Kidney epithelial cell (primary cell): ENCODE measurements around the gene KLHL25. TPM values are rescaled to one million over a fixed set of nuclear protein-coding genes. Genes with fewer than 3 reads are reported as not detected.

Source experiments
- DNase-seq: peaks from one replicate; pipeline ENCODE4 v3.0.0-alpha.2; 2010; ENCODE audit warnings: low read depth
- H3K27me3 ChIP-seq: 2 replicates; pipeline ENCODE4 v1.6.0; 2011; ENCODE audit warnings: low read length; ENCODE audit not compliant: control insufficient read depth, insufficient read depth
- H3K36me3 ChIP-seq: 2 replicates; pipeline ENCODE4 v1.5.1; 2011; ENCODE audit warnings: low read length; ENCODE audit not compliant: control insufficient read depth, insufficient read depth
- H3K4me3 ChIP-seq: 2 replicates; pipeline ENCODE4 v1.5.1; 2011; ENCODE audit warnings: low read depth, mild to moderate bottlenecking, control low read depth, low read length
- total RNA-seq: library from RNA; depleted of rRNA; stranded (reverse); fragments of >200 nt; gene quantifications from 2 replicates; pipeline ENCODE4 v1.2.3, GENCODE V29; 2015
- TF ChIP-seq, protein P1 (sequence below): IDR thresholded peaks from 2 replicates; pipeline ENCODE4 v1.5.1; 2011; ENCODE audit warnings: mild to moderate bottlenecking, moderate library complexity, low read length, control low read depth, inconsistent platforms; ENCODE audit not compliant: insufficient read depth, poor library complexity, severe bottlenecking

The KLHL25 gene
- total RNA-seq, 1 donor from 2014 or later: 14.8 TPM

DNA sequence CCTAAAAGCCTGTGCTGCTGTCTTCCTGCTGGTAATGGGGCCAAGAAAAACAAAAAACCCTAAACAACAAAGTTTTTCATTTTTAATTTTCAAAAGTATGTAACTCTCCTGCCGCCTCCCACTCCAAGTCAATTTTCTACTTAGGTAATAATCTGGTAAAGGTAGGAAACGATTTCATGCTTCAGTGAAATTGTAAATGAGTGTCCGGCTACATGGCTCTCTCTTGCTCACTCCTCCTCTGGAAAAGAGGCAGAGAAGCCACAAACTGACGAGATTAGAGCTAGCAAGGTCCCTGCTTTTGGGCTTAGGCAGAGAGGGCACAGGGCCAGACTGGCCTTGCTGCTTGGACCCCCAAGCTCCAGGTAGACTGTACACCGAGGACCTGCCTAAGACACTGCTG is 23.5 kb downstream of the KLHL25 start:
- TF ChIP-seq, protein P1, sequence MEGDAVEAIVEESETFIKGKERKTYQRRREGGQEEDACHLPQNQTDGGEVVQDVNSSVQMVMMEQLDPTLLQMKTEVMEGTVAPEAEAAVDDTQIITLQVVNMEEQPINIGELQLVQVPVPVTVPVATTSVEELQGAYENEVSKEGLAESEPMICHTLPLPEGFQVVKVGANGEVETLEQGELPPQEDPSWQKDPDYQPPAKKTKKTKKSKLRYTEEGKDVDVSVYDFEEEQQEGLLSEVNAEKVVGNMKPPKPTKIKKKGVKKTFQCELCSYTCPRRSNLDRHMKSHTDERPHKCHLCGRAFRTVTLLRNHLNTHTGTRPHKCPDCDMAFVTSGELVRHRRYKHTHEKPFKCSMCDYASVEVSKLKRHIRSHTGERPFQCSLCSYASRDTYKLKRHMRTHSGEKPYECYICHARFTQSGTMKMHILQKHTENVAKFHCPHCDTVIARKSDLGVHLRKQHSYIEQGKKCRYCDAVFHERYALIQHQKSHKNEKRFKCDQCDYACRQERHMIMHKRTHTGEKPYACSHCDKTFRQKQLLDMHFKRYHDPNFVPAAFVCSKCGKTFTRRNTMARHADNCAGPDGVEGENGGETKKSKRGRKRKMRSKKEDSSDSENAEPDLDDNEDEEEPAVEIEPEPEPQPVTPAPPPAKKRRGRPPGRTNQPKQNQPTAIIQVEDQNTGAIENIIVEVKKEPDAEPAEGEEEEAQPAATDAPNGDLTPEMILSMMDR: no peak
- Histone ChIP-seq H3K27me3 (no peaks in the 10 kb centered on the region), H3K4me3 (no peak overlapping the region), H3K36me3 (no peaks in the 10 kb centered on the region)
- DNase-seq: no peak

DNA sequence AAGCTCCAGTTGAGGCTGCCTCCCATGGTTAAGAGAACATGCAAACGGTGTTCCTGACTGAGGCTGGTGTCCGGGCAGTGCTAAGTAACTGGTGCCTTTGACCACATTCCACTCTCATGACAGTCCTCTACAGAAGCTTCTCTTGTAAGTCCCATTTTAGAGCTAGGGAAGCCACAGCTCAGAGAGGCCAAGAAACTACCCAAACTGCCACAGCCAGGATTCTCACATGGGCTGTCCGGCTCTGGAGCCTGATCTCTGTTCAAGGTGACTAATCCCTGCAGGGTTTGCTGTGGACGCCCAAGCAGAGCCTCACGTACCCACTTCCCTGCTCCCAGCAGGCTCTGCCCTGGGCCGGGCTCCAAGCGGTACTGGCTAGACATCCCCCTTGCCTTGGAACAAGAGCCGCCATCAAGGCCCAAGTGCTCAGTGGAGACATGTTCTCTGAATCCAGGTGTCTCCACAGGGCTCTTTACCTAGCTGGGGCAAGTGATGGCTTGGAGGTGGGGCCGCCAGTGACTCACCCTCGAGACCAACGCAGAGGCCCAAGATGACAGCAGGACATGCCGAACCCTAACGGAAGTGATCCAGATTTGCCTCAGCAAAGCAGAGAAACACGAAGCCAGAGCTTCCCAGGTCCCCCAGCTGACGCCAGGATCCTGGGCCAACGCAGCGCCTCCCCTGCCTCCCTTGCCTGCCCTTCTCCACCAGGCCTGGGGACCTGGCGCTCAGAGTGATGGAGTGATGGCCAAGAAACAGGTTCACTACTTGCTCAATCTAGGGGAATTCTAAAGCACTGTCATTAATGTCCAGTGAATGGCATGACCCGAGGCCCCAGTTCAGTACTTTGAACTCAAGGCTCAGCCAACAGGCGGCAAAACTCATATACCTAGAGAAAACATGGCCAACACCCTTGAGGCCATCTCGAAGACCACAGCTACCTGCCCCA is 24.4 kb downstream of the KLHL25 start:
- no peaks in the 10 kb centered on the region for H3K27me3 ChIP-seq
- no peak for DNase-seq
- H3K36me3 ChIP-seq: no peaks in the 10 kb centered on the region
- H3K4me3 ChIP-seq: no peak overlapping the region
- TF ChIP-seq, protein P1: no peak

DNA sequence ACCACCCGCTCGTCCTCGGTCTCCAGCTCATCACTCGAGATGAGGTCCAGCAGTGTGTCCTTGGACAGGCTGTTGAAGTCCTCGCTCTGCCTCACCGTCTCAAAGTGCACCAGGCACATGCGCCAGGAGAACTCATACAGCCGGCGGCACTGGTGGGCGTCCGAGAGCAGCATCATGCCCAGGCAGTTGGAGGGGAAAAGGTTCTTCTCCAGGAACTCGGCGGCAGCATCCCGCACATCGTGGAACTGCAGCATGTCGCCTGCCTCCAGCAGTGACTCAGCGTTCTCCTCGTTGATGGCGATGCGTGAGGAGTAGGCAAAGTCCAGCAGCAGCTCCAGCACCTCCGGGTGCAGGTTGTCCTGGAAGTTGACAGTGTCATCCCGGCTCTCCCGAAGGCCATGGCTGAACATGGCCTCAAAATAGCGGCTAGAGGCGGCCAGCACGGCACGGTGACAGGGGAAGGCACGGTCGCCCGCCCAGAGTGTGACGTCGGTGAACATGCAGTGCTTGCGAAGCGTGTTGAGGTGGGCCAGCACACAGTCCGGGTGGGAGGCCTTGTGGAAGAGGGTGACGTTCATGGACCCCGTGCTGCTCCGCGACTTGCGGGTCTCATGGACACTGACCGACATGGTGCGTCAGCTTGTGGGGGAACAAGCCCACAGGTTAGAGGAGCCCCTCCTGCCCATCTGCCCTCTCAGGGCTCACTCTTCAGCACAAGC is 25.4 kb downstream of the KLHL25 start:
- TF ChIP-seq, protein P1: no peak
- H3K27me3 ChIP-seq: no peaks in the 10 kb centered on the region
- no peaks in the 10 kb centered on the region for H3K36me3 ChIP-seq
- no peak overlapping the region for H3K4me3 ChIP-seq
- DNase-seq: no peak

DNA sequence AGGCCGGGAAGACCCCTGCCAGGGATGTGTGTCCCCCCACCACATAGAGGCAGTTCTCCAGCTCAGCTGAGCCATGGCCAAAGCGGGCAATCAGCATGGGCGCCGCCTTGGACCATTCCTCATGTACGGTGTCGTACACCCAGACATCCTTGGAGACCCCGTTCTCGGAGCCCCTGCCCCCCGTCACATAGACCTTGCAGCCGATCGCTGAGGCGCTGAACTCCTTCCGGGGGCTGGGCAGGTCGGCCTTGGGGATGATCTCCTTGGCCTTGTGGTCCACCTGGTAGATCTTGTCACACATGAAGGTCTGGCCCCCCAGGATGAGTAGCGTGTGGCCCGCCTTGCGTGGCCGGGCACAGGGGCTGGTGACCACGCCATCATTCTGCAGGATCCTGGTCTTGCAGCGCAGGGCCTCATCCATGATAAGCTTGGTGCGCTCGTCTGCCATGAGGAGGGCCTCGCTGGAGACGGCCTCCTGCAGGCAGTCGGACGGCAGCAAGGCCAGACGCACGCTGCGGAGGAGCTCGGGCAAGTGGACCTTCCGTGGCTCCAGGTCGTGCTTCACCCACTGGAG is 26.0 kb downstream of the KLHL25 start:
- Histone ChIP-seq H3K36me3 (no peaks in the 10 kb centered on the region), H3K27me3 (no peaks in the 10 kb centered on the region), H3K4me3 (no peak overlapping the region)
- TF ChIP-seq, protein P1: no peak
- no peak for DNase-seq

DNA sequence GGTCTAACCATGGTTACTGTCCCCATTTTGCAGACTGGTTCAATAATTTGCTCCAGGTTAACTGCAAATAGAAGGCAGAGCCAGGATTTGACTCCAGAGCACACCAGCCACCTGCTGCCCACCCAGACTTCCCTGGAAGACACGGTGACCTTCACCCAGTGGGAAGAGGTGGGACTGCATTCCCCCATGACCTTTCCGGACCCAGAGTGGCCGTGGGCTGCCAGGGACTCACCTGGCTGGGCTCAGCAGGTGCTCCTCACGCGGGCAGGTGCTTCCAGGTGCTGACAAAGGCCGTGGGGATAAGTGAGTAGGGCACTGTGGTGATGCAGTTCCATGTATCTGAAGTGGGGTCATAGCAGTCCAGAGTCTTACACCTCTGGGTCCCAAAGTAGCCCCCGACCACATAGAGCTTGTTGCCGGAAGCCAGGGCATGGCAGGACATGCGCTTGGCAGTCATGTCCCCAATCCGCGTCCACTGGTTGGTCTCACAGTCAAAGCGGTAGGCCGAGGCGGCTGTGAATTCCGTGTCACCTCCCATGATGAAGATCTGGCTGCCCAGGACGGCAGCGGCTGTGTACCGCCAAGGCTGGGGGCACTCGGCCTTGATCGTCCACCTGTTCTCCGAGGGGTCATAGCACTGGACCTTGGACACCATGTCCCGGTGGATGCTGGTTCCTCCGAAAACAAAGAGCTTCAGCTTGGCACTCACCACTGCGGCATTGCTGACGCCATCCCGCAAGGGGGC is 26.8 kb downstream of the KLHL25 start:
- no peaks in the 10 kb centered on the region for H3K27me3 ChIP-seq
- TF ChIP-seq, protein P1: no peak
- no peak for DNase-seq
- H3K36me3 ChIP-seq: no peaks in the 10 kb centered on the region
- H3K4me3 ChIP-seq: no peak overlapping the region
